Measurements from ENCODE around the gene BRI3BP.

Gene BRI3BP

DNA sequence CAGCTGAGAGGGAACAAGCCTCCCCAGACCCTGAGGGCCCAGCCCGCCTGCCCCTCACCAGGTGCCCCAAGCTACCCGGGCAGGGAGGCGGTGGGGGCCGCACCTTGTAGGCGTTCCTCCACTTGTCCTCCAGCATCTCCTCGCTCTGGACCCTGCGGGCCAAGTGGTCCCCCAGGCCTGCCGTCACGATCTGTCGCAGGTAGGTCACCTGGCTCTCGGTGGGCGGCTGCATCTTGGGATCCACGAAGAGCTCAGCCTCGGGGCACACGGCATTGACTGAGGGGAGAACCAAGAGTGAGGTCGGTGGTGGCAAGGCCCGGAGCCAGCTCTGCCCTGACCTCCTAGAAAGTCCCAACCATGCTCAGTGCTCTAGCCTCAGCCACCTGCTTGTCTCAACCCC is 41.1 kb upstream of the BRI3BP start:
- TF ChIP-seq, protein P1, sequence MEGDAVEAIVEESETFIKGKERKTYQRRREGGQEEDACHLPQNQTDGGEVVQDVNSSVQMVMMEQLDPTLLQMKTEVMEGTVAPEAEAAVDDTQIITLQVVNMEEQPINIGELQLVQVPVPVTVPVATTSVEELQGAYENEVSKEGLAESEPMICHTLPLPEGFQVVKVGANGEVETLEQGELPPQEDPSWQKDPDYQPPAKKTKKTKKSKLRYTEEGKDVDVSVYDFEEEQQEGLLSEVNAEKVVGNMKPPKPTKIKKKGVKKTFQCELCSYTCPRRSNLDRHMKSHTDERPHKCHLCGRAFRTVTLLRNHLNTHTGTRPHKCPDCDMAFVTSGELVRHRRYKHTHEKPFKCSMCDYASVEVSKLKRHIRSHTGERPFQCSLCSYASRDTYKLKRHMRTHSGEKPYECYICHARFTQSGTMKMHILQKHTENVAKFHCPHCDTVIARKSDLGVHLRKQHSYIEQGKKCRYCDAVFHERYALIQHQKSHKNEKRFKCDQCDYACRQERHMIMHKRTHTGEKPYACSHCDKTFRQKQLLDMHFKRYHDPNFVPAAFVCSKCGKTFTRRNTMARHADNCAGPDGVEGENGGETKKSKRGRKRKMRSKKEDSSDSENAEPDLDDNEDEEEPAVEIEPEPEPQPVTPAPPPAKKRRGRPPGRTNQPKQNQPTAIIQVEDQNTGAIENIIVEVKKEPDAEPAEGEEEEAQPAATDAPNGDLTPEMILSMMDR (IDR thresholded peaks at IDR 0.05; ENCODE audit: low read depth, low read length) = no peak
- no peak for DNase-seq (ENCODE audit: low read depth in 2 of 2)
- no peak overlapping the region for H3K4me3 ChIP-seq (replicated peaks in 1 of 2; ENCODE audit: low read depth in 2 of 2, low read length in 2 of 2)

DNA sequence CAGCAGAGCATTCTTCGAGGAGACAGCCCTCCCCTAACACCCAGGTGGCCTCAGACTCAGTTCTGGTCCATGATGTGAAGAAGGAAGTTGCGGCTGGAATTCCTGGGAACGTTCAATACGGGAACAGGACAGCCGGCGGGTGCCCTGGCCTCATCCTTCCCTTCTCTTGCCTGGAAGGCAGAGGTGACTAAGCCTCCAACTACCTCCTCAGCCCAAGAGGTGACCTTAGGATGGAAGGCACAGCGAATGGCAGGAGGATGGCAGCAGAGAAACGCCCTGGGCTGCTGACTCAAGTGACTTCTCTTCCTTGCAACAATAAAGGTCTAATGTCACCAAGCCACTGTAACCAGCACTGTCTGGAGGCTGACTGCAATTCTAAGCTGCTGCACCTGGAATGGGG is 40.6 kb upstream of the BRI3BP start:
- H3K4me3 ChIP-seq (replicated peaks in 1 of 2; ENCODE audit: low read depth in 2 of 2, low read length in 2 of 2) = no peak overlapping the region
- DNase-seq (ENCODE audit: low read depth in 2 of 2) = no peak
- TF ChIP-seq, protein P1 (IDR thresholded peaks at IDR 0.05; ENCODE audit: low read depth, low read length) = no peak

DNA sequence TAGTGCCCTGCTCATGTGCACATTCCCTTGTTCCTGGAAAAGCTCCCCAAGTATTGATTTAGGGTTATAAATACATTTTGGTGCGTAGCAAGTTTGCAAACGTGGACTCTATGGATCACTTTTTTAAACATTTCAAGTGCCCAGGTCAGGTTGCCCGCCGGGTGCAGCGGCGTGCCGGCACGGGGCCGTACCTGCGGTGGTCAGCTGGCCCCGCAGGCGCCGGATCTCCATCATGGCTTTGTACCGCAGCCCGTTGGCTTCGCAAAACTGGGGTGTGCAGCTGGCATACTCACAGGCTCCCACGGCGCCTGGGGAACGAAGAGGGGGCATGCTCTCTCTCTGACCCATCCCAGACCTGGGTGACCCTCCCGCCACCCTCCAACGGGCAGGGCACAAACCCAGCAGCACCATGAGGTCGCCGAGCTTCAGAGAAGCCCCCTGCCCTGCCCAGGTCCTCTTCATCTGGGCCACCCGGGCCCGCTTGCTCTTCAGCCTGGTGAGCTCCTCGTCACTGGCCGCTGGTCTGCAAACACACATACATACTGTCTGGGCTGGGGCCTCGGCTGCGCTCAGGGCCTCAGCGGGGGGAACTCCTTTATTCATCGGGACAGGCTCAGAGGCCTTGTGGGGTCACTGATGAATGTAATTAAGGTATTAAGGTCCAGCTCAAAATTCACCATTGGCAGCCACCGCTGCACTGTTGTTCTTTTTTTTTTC is 39.6 kb upstream of the BRI3BP start:
- TF ChIP-seq, protein P1 (IDR thresholded peaks at IDR 0.05; ENCODE audit: low read depth, low read length) = no peak
- no peak for DNase-seq (ENCODE audit: low read depth in 2 of 2)

DNA sequence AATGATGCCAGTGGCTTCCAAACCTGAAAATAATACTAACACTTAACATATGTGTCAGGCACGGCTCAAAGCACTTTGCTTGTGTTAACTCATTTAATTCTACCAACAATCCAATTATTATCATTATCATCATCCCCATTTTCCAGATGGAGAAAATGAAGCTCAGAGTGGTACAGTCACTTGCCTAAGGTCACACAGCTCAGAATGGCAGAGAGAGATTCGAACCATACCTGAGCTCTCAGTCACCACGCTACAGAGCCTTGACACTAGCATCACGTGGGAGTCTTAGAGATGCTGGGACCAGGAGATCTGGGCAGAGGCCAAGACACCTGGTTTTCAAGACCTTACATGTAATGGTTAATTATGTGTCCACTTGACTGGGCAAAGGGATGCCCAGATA is 38.7 kb upstream of the BRI3BP start:
- TF ChIP-seq, protein P1 (IDR thresholded peaks at IDR 0.05; ENCODE audit: low read depth, low read length) = no peak
- no peak overlapping the region for H3K4me3 ChIP-seq (replicated peaks in 1 of 2; ENCODE audit: low read depth in 2 of 2, low read length in 2 of 2)
- DNase-seq (ENCODE audit: low read depth in 2 of 2) = no peak

More for the DNA sequence above, 39.6 kb upstream of the BRI3BP start:
- H3K4me3 ChIP-seq (replicated peaks in 1 of 2; ENCODE audit: low read depth in 2 of 2, low read length in 2 of 2) = no peak overlapping the region

DNA sequence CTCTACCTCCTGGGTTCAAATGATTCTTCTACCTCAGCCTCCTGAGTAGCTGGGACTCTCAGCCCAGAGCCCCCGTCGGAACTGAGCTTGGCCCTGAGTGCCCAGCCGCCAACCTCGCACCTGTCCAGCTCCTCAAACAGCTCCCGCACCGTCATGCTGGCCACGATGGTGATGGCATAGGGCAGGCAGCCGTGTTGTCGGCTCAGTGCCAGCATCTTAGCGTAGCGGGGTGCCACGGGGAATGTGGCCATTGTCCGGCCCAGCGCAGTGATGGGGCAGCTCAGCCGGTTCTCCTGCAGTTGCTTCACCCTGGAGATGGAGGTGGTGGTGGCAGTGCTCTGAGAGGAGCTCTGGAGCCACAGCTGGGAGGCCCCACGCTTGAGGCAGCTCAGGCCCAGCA is 36.9 kb upstream of the BRI3BP start:
- DNase-seq (ENCODE audit: low read depth in 2 of 2) = no peak
- H3K4me3 ChIP-seq (replicated peaks in 1 of 2; ENCODE audit: low read depth in 2 of 2, low read length in 2 of 2) = no peak overlapping the region
- TF ChIP-seq, protein P1 (IDR thresholded peaks at IDR 0.05; ENCODE audit: low read depth, low read length) = no peak

DNA sequence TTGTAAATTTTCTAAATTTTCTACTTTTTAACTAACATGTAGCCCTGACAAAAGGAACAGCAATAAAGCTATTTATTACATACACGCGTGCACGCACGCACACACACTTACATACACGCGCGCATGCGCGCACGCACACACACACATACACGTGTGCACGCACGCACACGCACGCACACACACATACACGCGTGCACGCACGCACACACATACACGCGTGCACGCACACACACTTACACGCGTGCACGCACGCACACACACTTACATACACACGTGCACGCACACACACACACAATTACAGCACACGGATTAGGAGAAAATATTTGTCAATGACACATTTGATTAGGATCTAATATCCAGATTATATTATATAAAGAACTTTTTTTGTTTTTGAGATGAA is 32.4 kb upstream of the BRI3BP start:
- TF ChIP-seq, protein P1 (IDR thresholded peaks at IDR 0.05; ENCODE audit: low read depth, low read length) = no peak
- DNase-seq (ENCODE audit: low read depth in 2 of 2) = no peak
- no peak overlapping the region for H3K4me3 ChIP-seq (replicated peaks in 1 of 2; ENCODE audit: low read depth in 2 of 2, low read length in 2 of 2)

DNA sequence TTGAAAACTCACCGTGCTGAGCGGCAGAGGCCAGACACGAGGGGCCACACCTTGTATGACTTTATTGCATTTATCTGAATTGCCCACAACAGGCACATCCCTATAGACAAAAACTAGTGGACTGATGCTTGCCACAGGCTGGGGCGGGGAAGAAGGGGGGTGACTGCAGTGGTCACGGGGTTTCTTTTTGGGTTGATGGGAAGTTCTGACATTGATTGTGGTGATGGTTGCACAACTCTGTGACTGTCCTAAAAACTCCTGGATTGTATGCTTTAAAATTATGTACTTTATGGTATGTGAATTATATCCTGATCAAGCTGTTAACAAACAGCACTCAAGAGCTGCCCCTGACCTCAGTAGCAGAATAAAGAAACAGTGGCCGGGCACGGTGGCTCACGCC is 30.2 kb upstream of the BRI3BP start:
- no peak for DNase-seq (ENCODE audit: low read depth in 2 of 2)
- TF ChIP-seq, protein P1 (IDR thresholded peaks at IDR 0.05; ENCODE audit: low read depth, low read length) = no peak
- H3K4me3 ChIP-seq (replicated peaks in 1 of 2; ENCODE audit: low read depth in 2 of 2, low read length in 2 of 2) = no peak overlapping the region

Measured in cardiac fibroblast (primary cell).